ENCODE results near the gene MAPK7. TPM values are rescaled to one million over a fixed set of nuclear protein-coding genes. Genes with fewer than 3 reads are reported as not detected.
"Not testable (repeated sequence)": the region's sequence is repeated elsewhere in the genome, so short reads cannot be mapped to it uniquely, and the experiment has no call there.

MAPK7 gene
- total RNA-seq, 2 donors from 2014 or later, result 22.3 to 43.1 TPM

DNA sequence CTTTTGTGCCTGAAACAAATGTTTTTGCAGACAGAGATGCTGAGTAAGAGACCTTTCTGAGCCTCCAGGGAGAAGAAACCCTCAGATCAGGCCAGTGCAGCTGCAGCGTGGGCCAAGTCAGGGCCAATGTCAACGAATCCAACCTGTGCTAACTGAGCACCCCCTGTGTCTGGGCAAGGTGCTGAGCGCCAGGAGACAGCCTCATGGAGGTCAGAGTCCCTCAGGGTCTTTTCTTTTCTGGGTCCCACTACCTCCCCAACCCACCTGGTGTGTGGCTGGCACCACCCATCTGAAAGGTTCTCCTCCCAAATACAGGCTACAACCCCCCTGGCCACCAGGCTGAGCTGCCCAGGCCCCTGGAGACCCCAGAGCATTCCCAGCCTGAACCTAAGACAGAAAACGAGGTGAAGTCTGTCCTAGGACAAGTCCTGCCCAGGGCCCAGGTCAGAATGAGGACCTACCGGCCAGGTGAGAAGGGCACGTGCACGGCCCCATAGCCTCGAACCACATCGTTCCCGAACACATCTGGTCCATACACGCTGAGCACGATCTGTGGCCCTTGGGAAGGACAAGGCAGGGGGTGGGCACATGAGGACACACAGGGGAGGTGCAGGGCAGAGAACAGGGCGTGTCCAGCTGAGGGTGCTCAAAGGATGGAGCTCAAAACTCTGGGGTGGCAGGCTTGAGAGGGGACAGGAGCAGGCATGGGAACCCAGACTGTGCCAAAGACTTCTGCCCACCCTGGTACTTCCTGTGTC, 30.8 kb upstream of the MAPK7 start:
- peak overlapping the region; percentile 65 to 71 for H3K27ac ChIP-seq
- WGBS, result 78% methylated on average over 13 of the region's 13 CpGs

GRCh38 chr17:19348081-19348650, 30.1 kb upstream of the MAPK7 start:
- DNase-seq (ENCODE audit: low spot score), result no peak
- 85% methylated on average over 9 of the region's 9 CpGs for WGBS
- no peaks in the 10 kb centered on the region for H3K27me3 ChIP-seq (replicated peaks; ENCODE audit: insufficient read depth)
- H3K27ac ChIP-seq, result no peak overlapping the region
- no peaks in the 10 kb centered on the region for H3K9me3 ChIP-seq
- H3K4me1 ChIP-seq (replicated peaks), result peaks cover 12% of the 10 kb centered on the region
- TF ChIP-seq POLR2A (IDR thresholded peaks at IDR 0.05) (no peak), POLR2AphosphoS5 (IDR thresholded peaks at IDR 0.05) (no peak), CTCF (IDR thresholded peaks at IDR 0.05) (no peak)
- intact Hi-C loops (cut with DNase I), result no loop called here
- H3K36me3 ChIP-seq, result no peaks in the 10 kb centered on the region
- H3K4me3 ChIP-seq, result no peak overlapping the region

More for the DNA sequence above, 30.8 kb upstream of the MAPK7 start:
- no peak for TF ChIP-seq CTCF (IDR thresholded peaks at IDR 0.05)
- no peak for TF ChIP-seq POLR2A (IDR thresholded peaks at IDR 0.05)
- TF ChIP-seq POLR2AphosphoS5 (IDR thresholded peaks at IDR 0.05), result no peak
- no peak for DNase-seq (ENCODE audit: low spot score)
- no peaks in the 10 kb centered on the region for H3K9me3 ChIP-seq
- no peaks in the 10 kb centered on the region for H3K27me3 ChIP-seq (replicated peaks; ENCODE audit: insufficient read depth)
- intact Hi-C loops (cut with DNase I), result no loop called here
- no peak overlapping the region for H3K4me3 ChIP-seq
- H3K36me3 ChIP-seq, result no peaks in the 10 kb centered on the region
- peaks cover 12% of the 10 kb centered on the region for H3K4me1 ChIP-seq (replicated peaks)

- no peaks in the 10 kb centered on the region for H3K27me3 ChIP-seq (replicated peaks; ENCODE audit: insufficient read depth)
- H3K9me3 ChIP-seq, result no peaks in the 10 kb centered on the region
- 97% methylated on average over 9 of the region's 9 CpGs for whole genome bisulfite sequencing
- no peaks in the 10 kb centered on the region for H3K36me3 ChIP-seq
- H3K4me3 ChIP-seq, result no peak overlapping the region
- DNase-seq (ENCODE audit: low spot score), result no peak
- TF ChIP-seq CTCF (IDR thresholded peaks at IDR 0.05) (no peak), POLR2AphosphoS5 (IDR thresholded peaks at IDR 0.05) (no peak), POLR2A (IDR thresholded peaks at IDR 0.05) (no peak)
- intact Hi-C loops (cut with DNase I), result no loop called here
- no peak overlapping the region for H3K27ac ChIP-seq
- peaks cover 12% of the 10 kb centered on the region for H3K4me1 ChIP-seq (replicated peaks)
Measured at GRCh38 chr17:19348806-19349205, 29.5 kb upstream of the MAPK7 start.

DNA sequence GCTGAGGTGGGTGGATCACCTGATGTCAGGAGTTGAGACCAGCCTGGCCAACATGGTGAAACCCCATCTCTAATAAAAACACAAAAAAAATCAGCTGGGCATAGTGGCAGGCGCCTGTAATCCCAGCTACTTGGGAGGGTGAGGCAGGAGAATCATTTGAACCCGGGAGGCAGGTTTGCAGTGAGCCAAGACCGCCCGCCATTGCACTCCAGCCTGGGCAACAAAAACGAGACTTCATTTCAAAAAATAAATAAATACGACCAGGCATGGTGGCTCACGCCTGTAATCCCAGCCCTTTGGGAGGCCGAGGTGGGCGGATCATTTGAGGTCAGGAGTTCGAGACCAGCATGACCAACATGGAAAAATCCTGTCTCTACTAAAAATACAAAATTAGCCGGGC, 24.9 kb upstream of the MAPK7 start:
- 93% methylated on average over 11 of the region's 11 CpGs for WGBS
- intact Hi-C loops (cut with DNase I), result not testable (repeated sequence)

GRCh38 chr17:19354748-19355147, 23.6 kb upstream of the MAPK7 start:
- H3K27ac ChIP-seq, result no peak overlapping the region
- no peaks in the 10 kb centered on the region for H3K9me3 ChIP-seq
- no peak for TF ChIP-seq POLR2A (IDR thresholded peaks at IDR 0.05)
- TF ChIP-seq POLR2AphosphoS5 (IDR thresholded peaks at IDR 0.05), result no peak
- no peak for TF ChIP-seq CTCF (IDR thresholded peaks at IDR 0.05)
- 81% methylated on average over 6 of the region's 6 CpGs for WGBS
- H3K27me3 ChIP-seq (replicated peaks; ENCODE audit: insufficient read depth), result no peaks in the 10 kb centered on the region
- no peaks in the 10 kb centered on the region for H3K4me1 ChIP-seq (replicated peaks)
- intact Hi-C loops (cut with DNase I), result no loop called here
- H3K4me3 ChIP-seq, result no peak overlapping the region
- H3K36me3 ChIP-seq, result no peaks in the 10 kb centered on the region
- no peak for DNase-seq (ENCODE audit: low spot score)

More for the DNA sequence above, 24.9 kb upstream of the MAPK7 start:
- H3K27ac ChIP-seq; DNase-seq (ENCODE audit: low spot score); H3K4me3 ChIP-seq; H3K36me3 ChIP-seq; H3K9me3 ChIP-seq; H3K27me3 ChIP-seq (replicated peaks; ENCODE audit: insufficient read depth); H3K4me1 ChIP-seq (replicated peaks): not testable (repeated sequence)

All from prostate gland (tissue), 2 donors.